ENCODE results near the gene INTS7.
A peak's percentile ranks its signal among the peaks of the same experiment; 100 is the strongest.
"Not testable (repeated sequence)": the region's sequence is repeated elsewhere in the genome, so short reads cannot be mapped to it uniquely, and the experiment has no call there.

The INTS7 gene

DNA sequence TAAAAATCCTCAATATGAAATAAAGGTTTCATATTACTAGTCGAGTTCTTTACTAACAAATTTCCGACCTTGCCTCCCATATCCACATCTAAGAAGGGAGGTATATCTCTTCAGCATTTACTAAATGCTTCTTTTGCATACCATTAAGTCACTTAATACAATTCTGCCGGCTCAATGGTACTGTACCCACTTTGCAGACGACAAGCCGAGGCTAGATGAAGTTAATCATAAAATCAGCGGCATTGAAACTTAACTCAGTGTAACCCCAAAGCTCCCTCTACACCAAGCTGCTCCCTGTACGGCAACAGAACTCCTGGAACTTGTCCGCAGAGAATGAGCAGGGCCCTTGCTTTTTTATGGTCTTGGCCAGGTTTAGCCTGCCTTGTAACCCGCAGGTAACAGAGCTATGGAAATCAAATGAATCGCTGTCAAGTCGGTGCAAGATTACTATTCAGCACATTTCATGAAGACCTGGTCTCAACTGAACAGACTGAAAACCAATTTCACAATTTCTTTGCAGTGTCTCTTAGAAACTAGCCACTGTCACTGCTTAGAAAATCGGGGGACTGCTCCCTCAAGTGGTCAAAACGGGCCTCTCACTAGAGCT, 738 bp downstream of the INTS7 start:
- no peak for DNase-seq

GRCh38 chr1:212030936-212031528, 4.3 kb downstream of the INTS7 start:
- DNase-seq: no peak

GRCh38 chr1:212027727-212028126, 7.6 kb downstream of the INTS7 start:
- not testable (repeated sequence) for DNase-seq

DNA sequence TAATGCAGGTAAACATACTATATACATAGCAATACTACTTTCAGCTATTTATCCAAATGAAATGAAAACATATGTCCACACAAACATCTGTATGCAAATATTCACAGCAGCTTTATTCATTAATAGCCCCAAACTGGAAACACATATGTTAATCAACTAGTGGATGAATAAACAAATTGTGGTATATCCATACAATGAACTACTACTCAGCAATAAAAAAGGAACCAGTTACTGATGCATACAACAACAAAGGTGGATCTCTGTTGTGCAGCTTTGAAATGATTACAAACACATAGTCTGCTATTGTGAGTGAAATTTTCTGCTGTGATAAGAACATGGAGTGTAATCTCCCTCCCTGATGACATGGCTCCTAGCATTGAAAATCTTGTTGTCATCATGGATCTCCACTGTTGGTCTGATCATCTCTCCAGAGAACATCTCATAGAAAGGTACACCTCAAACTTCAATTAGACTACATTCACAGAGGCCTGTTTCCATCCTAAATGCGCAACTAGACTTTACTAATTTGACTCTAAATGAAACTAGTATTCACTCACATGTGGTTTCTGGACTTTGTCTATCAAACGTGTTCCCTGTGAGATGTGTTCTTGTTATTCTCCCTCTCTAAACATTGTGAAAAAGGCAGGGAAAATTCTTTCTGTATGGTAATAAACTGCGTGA, 10.7 kb downstream of the INTS7 start:
- DNase-seq: no peak

- DNase-seq: not testable (repeated sequence)
These were observed 12.4 kb downstream of the INTS7 start for GRCh38 chr1:212022908-212023307.

- DNase-seq: no peak
These were observed 13.8 kb downstream of the INTS7 start for GRCh38 chr1:212021563-212021962.

- DNase-seq: no peak
These were observed 14.4 kb downstream of the INTS7 start for GRCh38 chr1:212020975-212021374.

GRCh38 chr1:212013672-212014071, 21.7 kb downstream of the INTS7 start:
- DNase-seq: no peak

DNA sequence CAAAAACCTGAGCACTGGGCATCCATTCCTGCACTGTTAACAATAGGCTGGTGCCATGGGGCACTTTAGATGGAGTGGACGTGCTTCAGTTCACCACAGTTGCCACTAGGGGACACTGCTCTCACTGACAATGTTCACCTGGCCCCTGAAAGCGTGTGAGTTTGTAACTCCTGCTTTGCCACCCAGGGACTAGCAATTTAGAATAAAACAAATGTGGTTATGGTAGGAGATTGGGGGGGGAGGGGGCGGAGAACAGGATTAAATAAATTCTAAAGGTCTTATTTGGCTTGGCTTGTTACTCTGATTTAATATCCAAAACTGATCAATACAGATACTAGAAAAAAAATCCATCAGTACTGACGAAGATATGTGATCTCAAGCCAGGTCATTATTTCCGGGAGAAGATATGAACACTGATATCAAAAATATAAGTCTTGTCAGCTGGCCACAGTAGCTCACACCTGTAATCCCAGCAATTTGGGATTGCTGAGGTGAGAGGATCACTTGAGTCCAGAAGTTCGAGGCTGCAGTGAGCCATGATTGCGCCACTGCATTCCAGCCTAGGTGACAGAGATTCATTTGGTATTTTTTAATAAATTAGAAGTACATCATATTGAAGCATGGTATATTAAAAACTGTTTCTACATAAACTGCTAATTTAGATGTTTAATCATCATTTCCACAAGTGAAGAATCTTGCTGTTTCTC, 23.2 kb downstream of the INTS7 start:
- DNase-seq: peak; percentile 62

GRCh38 chr1:212010004-212010403, 25.4 kb downstream of the INTS7 start:
- no peak for DNase-seq

GRCh38 chr1:212009561-212009960, 25.8 kb downstream of the INTS7 start:
- DNase-seq: no peak

- DNase-seq: no peak
These were observed 27.5 kb downstream of the INTS7 start for GRCh38 chr1:212007886-212008285.

DNA sequence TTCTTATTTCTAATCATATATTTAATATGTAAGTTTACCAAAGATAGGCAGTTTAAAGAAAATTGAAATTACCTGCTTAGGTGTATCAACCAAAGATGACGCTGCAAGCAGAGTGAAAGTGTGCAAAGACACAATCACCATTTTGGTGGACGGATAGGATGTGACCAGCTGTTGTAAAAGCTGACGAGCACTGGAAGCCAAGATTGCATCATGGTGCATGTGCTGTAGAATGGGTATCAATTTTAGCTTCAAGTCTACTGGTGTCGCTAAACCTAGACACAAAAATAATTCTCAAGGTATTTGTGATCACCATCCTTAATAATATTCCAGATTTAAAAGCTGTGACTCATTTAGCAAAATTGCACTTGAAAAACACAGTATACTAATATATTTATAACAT, 28.2 kb downstream of the INTS7 start:
- DNase-seq: no peak

DNA sequence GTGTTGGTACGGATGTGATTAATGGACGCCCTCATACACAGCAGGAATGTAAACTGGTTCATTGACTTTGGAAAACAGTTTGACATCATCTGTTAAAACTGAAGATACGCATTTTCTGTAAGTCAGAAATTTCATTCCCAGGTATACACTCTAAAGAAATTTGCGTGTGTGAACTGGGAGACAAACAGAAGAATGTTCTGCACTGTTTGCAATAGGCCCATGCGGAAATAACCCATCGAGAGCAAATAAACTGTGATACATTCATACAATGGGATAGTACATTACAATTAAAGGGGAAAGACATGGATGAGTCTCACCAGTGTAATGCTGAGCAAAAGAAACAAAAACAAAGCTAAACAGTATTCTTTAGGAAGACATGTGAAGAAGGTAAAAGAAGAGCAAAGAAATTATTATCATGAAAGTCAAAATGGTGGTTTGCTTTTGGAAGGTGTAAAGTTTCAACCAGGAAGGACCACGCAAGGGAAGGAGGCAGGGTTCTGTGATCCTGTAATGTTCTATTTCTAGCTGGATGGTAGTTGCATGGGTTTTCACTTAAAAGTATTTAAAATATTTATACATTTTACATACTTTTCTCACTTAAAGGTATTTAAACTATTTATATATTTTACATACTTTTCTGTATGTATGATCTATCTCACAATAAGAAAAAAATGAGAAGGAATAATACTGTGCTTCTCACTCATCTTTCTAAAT, 30.3 kb downstream of the INTS7 start:
- no peak for DNase-seq

- no peak for DNase-seq
These were observed 32.8 kb downstream of the INTS7 start for GRCh38 chr1:212002536-212002935.

GRCh38 chr1:211997426-211997825, 37.9 kb downstream of the INTS7 start:
- not testable (repeated sequence) for DNase-seq

DNA sequence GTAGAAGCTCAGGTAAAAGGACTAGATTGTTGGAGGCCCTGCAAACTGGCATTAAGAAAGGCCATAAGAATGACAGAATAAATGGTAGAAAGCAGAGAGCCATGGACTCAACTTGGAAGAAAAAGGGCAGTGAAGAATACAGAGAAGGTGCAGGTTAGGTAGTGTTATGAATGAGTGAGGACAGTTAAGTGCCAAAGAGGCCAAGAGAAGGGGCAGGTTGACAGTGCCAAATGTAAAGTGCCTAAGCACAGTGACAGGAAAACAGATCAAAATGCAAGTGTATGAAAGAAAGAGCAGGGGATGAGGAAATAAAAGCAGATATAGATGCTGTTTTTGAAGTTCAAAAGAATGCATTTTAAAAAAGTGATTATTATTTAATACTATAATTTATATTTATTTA, 43.7 kb downstream of the INTS7 start:
- no peak for DNase-seq

- DNase-seq: no peak
These were observed 48.6 kb downstream of the INTS7 start for GRCh38 chr1:211986628-211987254.

DNA sequence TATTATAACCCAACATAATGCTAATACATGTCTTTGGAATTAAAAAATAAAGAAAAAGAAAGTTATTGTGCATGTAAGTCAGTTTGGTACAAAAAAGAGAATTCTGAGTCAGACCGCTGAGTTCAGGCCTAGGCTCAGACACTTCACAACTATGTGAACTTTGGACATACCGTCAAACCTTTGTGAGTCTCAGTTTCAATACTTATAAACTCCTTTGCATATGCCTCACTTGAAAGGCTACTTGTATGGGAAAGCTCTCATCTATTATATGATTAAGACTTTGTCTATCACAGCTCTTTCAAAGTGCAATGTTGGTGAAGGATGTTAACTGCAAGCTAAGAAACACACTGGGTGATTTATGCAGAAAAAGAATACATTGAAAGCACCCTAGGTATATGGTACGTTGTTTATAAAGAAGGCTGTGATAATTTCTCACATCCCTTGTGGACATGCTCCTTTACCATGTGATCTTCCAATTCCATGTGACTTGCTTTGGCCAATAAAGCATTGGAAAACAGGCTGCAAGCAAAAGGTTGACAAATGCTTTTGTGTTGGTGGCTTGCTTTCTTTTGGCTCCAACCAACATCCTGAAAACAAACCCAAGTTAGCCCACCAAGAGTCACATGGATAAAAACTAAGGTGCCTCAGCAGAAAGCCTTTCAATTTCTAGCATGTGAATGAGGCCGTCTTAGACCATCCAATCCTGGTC, 49.6 kb downstream of the INTS7 start:
- DNase-seq: no peak

- DNase-seq: no peak
These were observed 56.8 kb downstream of the INTS7 start for GRCh38 chr1:211978596-211978995.

GRCh38 chr1:211975152-211975941, 60.0 kb downstream of the INTS7 start:
- no peak for DNase-seq

All from activated CD8-positive, alpha-beta memory T cell treated with anti-CD3 and anti-CD28 coated beads, Interleukin-2, amount 50 U/mL, for 4 hours (primary cell).